HG02852 (cell line): ENCODE results near the gene SULT6B1.
A peak's percentile ranks its signal among the peaks of the same experiment; 100 is the strongest.
"Not testable (repeated sequence)": the region's sequence is repeated elsewhere in the genome, so short reads cannot be mapped to it uniquely, and the experiment has no call there.

Source experiments
- ATAC-seq: cut with Tn5 transposase; IDR thresholded peaks from one replicate; pipeline ENCODE4 v1.9.1; 2021; ENCODE audit warnings: mild to moderate bottlenecking, moderate library complexity; ENCODE audit not compliant: unreplicated experiment

SULT6B1 gene, protein sequence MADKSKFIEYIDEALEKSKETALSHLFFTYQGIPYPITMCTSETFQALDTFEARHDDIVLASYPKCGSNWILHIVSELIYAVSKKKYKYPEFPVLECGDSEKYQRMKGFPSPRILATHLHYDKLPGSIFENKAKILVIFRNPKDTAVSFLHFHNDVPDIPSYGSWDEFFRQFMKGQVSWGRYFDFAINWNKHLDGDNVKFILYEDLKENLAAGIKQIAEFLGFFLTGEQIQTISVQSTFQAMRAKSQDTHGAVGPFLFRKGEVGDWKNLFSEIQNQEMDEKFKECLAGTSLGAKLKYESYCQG

DNA sequence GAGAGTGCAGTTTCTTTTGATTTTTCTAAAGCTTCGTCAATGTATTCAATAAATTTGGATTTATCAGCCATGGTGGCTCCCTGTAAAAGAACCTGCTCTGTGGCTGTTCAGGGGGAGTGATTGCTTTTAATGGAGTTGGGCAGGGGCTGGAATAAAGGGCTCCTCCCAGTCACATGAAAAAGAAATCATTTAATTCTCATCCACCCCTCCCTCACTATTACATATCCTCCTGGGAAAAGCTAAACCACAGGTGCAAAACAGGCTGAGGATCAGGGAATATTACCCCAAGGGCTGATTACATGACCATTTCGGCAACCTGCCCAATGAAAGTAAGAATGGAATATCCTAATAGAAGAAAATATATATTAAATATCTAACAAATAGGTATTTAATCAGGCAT is at the start of gene SULT6B1:
Gene SULT6B1 (minus strand): TSS at position 101 of the 400 bp plus-strand sequence. CDS start 30 bp downstream, at position 71.
- no peak for ATAC-seq

DNA sequence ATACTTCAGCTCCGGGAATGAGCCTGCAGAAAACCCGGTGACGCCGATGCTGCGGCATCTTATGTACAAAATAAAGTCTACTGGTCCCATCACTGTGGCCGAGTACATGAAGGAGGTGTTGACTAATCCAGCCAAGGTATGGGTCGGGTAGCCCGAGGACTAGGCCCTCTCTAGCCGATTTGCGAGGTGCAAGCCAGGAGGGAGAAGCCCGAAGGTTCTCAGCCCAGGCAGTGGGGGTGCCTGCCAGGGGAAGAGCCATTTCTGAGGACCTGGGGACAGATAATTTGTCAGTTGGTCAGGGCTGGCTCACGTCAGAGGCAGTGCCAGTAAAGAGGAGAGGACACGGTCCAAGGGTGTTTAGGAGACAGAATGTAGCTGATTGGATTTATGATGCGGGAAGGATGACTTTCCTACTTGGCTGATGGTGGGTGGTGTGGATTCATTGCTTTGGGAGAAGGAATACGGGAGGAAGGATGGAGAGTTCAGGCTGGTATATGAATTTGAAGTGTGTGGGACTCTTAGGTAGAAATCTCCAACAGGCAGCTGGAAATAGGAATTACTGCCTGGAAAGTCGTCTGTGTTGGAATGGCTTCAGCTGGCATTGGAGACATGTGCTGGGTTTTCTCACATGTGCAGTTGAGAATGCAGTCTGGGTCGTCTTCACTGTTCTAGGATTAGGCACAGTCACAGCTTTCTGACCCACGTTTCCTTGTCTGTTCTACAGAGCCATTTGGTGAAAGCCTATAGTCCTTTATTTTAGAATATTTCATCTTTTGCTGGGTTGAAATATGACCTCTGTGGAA is 43.9 kb upstream of the SULT6B1 start:
- peak; percentile 2 for ATAC-seq

DNA sequence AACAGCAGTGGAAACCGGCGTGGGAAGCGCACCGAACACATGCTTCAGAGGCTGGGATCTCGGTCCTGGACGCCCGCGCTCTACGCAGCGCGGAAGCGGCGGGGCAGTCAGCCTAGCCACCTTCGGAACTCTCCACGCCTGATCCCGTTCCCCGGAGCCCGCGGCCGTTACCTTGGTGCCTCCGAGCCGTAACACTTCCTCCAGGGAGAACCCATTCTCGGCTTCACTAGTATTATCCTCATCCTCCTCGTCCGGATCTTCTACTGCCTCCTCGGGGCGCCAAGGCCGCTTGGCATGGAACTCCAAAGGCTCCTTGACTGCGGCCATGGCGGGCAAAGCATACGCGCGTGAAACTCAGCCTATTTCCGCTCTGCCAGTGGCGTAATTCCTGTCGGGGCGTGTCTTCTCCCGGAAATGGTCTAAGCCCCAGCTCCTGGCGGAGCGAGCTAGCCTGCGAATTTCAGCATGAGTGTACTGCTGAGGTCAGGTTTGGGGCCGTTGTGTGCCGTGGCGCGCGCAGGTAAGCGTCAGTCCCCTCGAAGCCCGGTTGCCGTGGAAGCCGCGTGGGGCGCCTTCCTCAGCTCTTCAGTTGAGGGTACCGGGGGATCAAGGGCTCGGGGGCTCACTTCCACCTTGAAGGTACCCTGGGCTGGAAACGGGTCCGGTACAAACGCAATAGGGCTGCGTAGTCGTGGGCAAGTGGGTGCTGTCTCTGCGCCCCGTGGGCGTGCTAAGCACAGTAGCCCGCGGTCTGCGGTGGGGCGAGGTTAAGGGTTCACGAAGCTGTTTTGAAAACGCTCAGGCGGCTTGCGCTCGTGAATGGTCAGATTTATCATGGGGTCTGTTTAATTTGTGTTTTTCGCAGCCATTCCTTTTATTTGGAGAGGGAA is 43.0 kb upstream of the SULT6B1 start, which contains the start of the genes CEBPZ and NDUFAF7:
Gene CEBPZ (minus strand): TSS at position 356 of the 890 bp plus-strand sequence. CDS start 29 bp downstream, at position 327.
Gene NDUFAF7 (plus strand): TSS at position 418 of the 890 bp plus-strand sequence. CDS start 48 bp downstream, at position 466.
- ATAC-seq = peak; percentile 94

DNA sequence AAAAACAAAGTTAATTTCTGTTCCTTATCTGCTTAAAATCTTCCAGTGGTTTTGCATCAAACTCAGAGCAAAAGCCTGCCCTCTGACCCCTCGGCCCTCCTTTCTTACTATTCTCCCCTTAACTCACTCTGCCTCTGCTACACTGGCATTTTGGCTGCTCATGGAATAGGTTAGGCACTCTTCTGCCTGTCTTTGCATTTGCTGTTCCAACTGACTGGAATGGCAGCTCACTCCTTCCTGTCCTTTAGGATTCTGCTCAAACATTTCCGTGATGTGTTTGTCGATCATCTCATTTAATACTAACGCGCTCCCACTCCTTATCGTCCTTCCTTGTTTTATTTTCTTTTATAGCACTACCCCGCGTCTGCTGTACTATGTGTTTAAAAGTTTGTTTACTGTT is 42.1 kb upstream of the SULT6B1 start:
- no peak for ATAC-seq

DNA sequence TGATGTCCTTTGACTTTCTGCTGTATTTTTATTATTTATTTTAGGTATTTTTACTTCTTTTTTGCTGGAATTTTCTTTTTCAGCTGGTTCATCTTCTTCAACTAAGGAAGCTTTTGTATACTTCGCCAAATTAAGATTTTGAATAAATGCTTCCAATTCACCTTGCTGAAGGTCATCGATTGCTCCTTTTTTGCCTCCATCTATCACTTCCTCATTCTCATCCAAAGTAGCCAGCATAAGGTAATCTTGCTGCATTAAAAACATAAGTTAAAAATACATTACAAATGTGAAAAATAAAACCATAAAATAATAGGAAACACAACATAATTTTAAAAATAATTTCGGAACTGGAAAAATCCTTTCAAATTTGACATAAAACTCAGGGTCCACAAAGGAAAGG is 40.3 kb upstream of the SULT6B1 start:
- no peak for ATAC-seq

DNA sequence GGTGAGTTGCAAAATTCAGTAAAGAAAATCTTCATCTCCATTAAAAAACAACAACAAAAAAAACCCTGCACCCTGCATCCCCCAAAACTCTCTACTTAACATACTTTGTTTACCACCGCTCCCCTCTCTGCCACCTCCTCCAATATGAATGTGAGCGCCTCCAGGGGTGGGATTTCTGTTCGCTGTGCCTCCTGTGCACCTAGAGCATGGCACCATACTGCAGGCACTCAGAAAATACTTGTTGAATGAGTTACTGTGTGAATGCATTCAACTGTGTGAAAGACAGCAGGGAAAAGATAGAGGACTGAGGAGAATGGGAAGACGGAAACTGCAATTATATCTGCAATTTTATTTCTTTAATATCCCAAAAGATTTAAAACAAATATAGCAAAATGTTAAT is 38.4 kb upstream of the SULT6B1 start:
- no peak for ATAC-seq

DNA sequence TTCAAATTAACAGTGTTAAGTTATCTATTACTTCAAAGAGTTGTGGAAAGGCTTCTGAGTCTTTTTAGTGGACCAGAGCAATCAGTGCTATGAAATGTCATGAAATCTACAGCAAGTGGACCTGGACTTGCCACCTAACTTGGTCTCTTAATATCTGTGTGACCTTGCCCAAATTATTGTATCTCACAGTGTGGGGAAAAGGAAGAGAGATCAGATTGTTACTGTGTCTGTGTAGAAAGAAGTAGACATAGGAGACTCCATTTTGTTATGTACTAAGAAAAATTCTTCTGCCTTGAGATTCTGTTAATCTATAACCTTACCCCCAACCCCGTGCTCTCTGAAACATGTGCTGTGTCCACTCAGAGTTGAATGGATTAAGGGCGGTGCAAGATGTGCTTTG is 36.7 kb upstream of the SULT6B1 start:
- not testable (repeated sequence) for ATAC-seq

DNA sequence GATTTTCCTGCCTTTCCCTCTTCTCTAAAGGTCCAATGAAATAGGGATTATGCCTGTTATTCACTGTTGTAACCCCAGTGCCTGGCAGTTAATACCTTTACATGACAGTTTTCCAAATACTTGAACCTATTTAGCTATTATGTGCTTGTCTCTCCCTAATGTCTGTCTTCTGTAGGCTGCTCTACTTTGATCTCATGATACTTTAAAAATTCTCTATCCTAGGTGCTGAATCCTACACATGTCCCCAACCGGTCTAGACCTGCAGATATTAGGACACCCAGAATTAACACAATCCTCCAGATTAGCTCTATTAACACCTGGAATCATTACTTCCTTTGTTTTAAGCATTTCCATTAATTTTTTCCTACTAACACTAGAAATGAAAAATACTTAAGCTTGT is 35.6 kb upstream of the SULT6B1 start:
- ATAC-seq = no peak

DNA sequence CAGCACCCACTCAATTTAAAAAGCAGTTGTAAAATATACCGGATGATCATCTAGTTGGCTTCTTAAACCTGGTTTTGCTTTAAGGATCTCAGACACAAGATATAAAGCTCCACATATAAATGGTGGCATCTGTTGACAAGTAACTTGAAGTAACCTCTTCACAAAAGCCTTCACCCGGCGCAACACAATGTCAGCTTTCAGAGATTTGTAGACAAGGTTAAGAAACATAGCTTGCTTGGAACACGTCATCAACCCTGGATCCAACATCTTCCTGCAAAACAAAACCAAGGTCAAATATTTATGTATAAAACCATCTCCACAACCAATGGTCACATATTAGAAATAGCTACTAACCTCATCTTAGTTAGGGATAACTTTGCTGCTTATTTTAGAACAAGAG is 34.7 kb upstream of the SULT6B1 start:
- no peak for ATAC-seq

DNA sequence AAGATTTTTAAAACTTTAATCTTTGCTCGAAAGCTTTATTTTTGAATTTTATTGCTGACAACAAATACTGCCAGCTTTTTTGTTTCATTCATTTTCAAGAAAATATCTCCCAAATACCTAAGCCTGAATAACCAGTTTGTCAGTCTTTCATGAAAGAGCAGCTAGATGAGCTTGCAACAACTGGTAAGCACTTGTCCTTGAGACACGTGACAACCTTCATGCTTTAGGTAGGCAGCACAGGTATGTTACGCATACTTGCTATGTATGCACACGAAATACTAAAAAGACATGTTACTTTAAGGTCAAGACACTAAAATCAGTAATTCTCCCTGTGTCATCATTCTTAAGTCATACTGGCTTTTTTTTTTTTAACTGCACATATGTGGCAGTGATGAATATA is 30.6 kb upstream of the SULT6B1 start:
- no peak for ATAC-seq

DNA sequence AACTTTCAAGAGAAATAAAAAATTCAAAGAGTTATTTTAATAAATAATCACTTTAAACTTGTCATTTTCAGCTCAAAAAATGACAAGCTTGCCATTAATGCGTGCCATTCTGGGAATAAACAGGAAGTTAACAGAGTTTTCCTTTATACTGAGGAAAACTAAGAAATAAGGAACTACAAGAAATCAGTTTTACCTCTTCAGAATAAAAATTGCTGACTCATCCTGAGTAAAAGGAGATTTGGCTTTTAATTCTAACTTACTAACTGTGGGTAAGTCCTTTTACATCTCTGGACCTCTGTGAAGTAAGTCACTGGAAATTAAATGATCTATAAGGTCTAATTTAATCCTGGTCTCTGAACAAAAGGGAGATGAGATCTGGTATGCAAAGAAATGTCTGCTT is 26.8 kb upstream of the SULT6B1 start:
- ATAC-seq = no peak

DNA sequence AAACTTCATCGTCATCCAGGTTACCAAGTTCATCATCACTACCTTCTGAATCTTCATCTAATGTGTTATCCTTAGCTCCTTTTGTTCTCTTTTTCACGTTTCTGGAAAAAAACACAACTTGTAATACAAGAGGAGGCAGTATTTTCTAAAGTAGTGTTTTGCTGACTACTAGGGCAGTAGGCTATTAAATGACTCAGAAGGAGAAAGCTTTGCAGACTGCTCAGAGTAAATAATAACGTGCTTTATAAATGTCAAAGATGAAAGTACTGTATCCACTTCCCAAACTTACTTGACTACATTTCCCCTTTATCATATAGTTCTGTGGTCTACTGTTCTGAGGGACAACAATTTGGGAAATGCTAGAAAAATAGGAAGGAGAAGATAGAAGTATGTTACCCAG is 23.5 kb upstream of the SULT6B1 start:
- no peak for ATAC-seq

DNA sequence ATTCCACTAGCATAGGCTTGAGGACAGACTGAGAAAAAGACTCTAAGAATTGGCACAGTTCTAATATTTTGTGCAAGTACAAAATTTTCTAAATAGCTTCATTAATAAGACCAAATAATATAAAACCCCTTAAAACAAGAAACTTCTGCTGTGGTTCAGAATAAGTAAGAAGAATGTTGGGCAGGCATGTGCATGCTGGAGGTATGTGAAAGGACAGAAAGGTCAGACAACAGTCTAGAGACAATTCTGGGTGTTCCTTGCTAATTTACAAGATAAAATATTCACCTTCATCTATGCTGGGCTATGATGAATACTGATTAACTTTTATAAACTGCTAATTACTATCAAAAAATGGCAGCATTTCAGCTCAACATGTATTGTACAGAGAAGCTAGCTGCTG is 22.7 kb upstream of the SULT6B1 start:
- no peak for ATAC-seq

DNA sequence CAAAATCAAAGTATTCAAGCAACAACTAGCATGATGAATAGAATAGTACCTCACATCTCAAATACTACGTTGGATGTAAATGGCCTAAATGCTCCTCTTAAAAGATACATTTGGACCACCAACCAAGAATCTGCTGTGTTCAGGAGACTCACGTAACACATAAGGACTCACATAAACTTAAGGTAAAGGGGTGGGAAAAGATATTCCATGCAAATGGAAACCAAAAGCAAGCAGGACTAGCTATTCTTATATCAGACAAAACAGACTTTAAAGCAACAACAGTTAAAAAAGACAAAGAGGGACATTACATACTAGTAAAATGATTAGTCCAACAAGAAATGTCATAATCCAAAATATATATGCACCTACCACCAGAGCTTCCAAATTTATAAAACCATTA is 18.3 kb upstream of the SULT6B1 start:
- not testable (repeated sequence) for ATAC-seq

DNA sequence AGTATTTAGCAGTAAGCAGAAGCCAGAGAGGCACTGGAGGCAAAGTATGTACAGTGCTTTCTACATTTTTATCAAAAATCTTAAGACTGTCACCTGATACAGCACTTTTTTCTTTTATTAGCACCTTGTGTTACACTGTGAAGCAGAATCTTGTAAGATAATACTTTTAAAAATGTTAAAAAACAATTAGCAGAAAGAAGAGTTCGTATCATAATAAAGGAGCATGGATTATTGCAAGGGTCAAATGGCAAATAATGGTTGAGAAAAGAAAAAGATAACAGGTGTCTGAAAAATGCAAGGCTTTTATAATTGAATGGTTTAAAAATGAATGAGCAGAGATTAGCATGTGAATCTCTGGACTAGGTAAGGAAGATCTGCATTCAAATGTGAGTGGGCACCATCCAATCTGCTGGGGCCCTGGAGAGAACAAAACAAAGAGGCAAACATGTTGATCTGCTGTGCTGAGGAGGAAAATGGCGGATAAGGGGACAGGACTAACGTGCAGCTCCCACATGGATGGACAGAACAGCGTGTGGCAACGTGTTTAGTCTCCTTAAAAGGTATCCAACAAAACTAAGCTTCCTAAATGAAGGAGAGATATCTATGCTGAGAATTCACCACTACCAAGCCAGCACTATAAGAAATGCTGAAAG is 17.3 kb upstream of the SULT6B1 start:
- ATAC-seq = no peak

DNA sequence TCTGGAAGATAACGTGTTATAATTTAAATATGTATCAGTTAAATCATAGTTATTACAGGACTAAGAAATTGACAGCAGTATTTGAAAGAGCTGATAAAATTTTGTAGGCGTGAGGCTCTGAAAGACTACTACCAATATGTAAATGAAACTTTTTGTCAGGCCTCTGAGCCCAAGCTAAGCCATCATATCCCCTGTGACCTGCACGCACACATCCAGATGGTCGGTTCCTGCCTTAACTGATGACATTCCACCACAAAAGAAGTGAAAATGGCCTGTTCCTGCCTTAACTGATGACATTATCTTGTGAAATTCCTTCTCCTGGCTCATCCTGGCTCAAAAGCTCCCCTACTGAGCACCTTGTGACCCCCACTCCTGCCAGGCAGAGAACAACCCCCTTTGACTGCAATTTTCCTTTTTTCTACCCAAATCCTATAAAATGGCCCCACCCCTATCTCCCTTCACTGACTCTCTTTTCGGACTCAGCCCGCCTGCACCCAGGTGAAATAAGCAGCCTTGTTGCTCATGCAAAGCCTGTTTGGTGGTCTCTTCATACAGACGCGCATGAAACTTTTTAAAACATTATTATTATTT is 16.7 kb upstream of the SULT6B1 start:
- not testable (repeated sequence) for ATAC-seq

DNA sequence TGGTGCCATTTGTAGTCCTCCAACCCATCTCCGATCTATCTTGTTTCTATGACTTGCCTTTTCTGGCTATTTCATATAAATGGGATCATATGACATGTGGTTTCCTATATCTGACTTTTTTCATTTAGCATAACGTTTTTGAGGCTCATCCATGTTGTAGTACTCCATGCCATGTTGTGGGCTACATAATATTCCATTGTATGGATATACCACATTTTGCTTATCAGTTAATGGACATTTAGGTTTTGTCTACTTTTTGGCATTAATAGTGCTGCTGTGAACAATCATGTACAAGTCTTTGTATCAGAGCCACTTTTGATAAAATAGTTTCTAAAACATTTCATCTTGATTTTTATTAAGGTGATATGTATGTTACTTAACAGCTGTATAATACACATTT is 15.2 kb upstream of the SULT6B1 start:
- ATAC-seq = no peak

DNA sequence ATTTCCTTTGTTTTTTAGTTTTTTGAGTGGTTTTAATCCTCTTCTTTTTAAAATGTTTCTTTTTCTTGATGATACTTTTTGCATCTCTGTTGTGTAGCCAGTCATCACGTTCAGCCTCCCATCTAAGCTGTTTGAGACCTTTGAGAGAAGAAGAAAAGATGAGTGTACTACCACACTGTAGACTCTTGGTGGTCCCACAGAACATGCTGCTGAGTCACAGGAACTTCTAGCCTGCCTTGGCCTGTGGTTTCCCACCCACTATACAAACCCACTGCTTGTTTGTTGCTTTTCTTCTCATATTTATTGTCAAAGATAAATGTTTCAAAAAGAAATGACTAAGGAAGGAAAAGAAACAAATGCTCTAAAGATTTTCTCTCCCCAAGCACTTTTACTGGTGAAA is 13.3 kb upstream of the SULT6B1 start:
- no peak for ATAC-seq

DNA sequence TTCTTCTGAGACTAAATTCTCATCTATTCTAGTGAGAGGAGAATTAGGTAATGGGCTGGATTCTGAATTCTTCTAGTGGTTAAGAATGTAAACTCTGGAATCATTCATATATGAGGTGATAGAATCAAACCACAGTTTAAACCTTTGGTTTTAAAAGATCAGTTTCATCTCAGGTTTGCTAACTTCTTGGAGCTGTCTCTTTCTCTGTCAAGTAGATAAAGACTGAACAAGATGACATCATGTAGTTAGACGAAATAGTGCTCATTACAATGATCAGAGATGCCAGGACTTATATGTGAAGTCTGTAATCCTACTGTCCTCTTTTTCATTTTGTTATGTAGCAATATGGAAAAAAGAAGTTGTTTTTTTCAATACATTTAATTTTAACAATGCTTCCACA is 12.7 kb upstream of the SULT6B1 start:
- ATAC-seq = no peak

DNA sequence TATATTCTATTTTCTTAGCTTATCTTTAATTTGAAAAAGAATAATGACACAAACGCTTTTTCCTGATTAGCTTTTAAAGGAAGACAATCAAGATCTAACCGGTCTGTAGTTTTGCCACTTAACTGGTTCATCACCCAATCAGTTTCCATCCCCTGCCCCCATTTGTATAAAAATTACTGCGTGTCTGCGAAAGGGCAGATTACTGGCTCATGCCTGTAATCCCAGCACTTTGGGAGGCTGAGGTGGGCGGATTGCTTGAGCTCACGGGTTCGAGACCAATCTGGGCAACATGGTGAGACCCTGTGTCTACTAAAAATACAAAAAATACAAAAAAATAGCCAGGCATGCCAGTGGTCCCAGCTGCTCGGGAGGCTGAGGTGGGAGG is 10.2 kb upstream of the SULT6B1 start:
- ATAC-seq = no peak
